Effector memory CD4-positive, alpha-beta T cell (primary cell): Measurements from ENCODE around the gene ZSCAN31.
A peak's percentile ranks its signal among the peaks of the same experiment; 100 is the strongest.

Source experiments
- DNase-seq, 3 donors: peaks; one replicate each; pipeline ENCODE4 v3.0.0-alpha.2; 2020
- H3K27ac ChIP-seq: 2 replicates; pipeline ENCODE4 v1.7.0; 2013; ENCODE audit warnings: mild to moderate bottlenecking, low read length, moderate library complexity; ENCODE audit not compliant: insufficient read depth, poor library complexity, severe bottlenecking
- H3K27me3 ChIP-seq: replicated peaks from 2 replicates; pipeline ENCODE4 v1.7.0; 2013; ENCODE audit warnings: mild to moderate bottlenecking, low read length; ENCODE audit not compliant: insufficient read depth, control insufficient read depth, poor library complexity, severe bottlenecking
- H3K36me3 ChIP-seq: 2 replicates; pipeline ENCODE4 v1.7.0; 2013; ENCODE audit warnings: mild to moderate bottlenecking, low read length, moderate library complexity; ENCODE audit not compliant: control insufficient read depth, insufficient read depth
- H3K4me1 ChIP-seq: 2 replicates; pipeline ENCODE4 v1.7.0; 2013; ENCODE audit warnings: low read length, mild to moderate bottlenecking; ENCODE audit not compliant: control insufficient read depth, insufficient read depth, poor library complexity, severe bottlenecking
- H3K4me3 ChIP-seq: 2 replicates; pipeline ENCODE4 v1.7.0; 2013; ENCODE audit warnings: low read length, low read depth, mild to moderate bottlenecking; ENCODE audit not compliant: insufficient read depth, poor library complexity, severe bottlenecking
- H3K9me3 ChIP-seq: 2 replicates; pipeline ENCODE4 v1.7.0; 2013; ENCODE audit warnings: mild to moderate bottlenecking, low read length, moderate library complexity; ENCODE audit not compliant: control insufficient read depth

The ZSCAN31 gene

DNA sequence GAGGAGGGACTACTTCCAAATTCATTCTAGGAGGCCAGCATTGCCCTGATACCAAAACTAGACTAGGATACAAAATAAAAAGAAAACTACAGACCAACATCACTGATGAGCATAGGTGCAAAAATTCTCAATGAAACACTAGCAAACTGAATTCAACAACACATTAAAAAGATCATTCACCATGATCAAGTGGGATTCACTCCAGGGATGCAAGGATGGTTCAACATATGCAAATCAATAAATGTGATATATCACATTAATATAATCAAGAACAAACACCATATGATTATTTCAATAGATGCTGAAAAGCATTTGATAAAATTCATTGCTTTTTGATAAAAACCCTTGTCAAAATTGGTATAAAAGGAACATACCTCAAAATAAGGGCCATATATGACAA is 44.4 kb downstream of the ZSCAN31 start:
- Histone ChIP-seq H3K27me3 (no peaks in the 10 kb centered on the region), H3K9me3 (no peaks in the 10 kb centered on the region), H3K4me3 (no peak overlapping the region), H3K36me3 (no peaks in the 10 kb centered on the region), H3K27ac (no peak overlapping the region), H3K4me1 (no peaks in the 10 kb centered on the region)
- DNase-seq: no peak

DNA sequence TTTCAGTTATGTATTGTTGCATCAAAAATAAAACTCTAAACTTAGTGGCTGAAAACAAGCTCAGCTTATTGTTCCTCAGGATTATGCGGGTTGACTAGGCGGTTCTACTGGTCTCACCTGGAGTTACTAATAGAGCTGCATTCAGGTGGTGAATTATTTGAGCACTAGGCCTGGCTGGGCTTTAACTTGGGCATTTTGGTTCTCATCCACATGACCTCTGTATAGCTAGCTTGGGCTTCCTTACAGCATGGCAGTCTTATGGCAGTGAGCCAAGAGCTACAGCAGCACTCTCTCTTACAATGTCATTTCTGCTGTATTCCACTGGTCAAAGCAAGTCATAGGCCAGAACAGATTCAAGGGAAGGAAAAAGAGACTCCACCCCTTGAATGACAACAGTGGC is 53.0 kb downstream of the ZSCAN31 start:
- H3K36me3 ChIP-seq: no peaks in the 10 kb centered on the region
- no peak overlapping the region for H3K27ac ChIP-seq
- no peaks in the 10 kb centered on the region for H3K9me3 ChIP-seq
- DNase-seq: no peak
- H3K4me3 ChIP-seq: no peak overlapping the region
- H3K27me3 ChIP-seq: peaks cover 10% of the 10 kb centered on the region
- peaks cover 7% of the 10 kb centered on the region for H3K4me1 ChIP-seq

DNA sequence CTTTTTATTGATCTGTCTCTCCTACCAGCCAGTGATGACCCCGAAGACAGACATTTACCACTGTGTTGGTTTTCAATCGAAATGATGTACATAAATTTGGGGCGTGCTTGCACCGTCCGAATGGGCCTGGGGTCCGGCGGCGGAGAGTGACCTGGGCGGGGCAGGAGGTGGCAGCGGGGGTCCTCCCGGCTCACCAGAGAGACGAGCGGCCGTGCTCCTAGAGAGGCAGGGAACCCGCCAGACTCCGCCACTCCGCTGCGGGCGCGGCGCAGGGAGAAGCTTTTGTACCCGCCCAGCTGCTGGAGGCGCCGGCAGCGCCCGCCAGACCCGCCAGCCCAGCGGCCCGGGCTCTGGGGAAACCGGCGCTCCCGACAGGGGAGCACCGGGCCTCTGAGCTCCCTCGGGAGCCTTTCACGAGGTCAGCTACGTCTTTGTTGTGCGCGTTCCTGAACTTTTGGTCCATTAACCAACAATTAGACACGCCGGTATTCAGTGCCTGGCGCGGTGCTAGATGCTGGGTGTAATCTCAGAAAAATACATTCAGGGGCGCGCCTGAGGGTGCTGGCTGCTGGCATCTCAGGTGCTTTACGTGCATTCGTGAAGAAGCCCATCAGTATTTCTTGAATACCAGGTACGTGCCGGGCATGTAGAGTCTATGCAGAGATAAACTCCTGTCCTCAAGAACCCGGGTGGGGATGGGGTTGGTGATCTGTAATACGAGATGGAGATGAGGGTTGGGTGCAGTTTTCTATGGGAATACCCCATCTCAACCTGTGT is 54.5 kb downstream of the ZSCAN31 start, which contains the start of gene PGBD1:
PGBD1 (plus strand) TSS at position 285 of the 777 bp plus-strand sequence. CDS start 2,242 bp downstream, outside the sequence.
- H3K27ac ChIP-seq: no peak within 1 kb of the TSS
- H3K36me3 ChIP-seq: peaks cover under 1% of the 10 kb centered on the region
- peaks cover 7% of the 10 kb centered on the region for H3K4me1 ChIP-seq
- H3K27me3 ChIP-seq: peaks cover 10% of the 10 kb centered on the region
- H3K9me3 ChIP-seq: no peaks in the 10 kb centered on the region
- no peak for DNase-seq
- peak within 1 kb of the TSS; percentile 37 for H3K4me3 ChIP-seq

DNA sequence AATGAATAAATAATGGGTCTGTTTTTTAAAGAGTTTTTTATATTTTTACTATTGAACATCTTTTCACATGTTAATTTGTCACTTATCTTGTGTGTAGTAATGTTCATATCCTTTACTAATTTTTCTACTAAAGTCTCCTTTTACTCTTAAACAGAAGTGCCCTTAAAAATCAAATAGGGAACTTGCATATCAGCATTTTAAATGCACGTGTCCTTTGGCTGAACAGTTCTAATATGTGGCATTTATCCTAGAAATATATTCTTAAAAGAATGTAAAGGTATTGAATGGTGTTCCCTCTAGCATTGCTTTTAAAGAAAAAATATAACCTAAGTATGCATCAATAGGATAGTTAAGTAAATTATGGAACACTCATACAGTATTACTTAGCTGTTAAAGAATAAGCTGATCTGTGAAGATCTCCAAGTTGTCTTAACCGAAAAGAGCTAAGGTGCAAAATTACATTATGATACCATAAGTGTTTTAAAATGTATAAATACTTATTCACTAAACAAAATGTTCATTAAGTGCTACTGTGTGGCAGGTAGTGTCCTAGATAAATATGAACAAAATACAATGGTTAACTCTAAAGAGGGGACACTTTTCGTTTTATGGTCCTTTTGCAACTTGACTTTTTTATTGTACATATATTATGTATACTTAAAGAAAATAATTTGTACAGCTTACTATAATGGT is 55.2 kb downstream of the ZSCAN31 start:
- Histone ChIP-seq H3K36me3 (peaks cover 8% of the 10 kb centered on the region), H3K27me3 (peaks cover 10% of the 10 kb centered on the region), H3K4me3 (no peak overlapping the region), H3K9me3 (no peaks in the 10 kb centered on the region), H3K4me1 (peaks cover 7% of the 10 kb centered on the region), H3K27ac (no peak overlapping the region)
- DNase-seq: no peak

DNA sequence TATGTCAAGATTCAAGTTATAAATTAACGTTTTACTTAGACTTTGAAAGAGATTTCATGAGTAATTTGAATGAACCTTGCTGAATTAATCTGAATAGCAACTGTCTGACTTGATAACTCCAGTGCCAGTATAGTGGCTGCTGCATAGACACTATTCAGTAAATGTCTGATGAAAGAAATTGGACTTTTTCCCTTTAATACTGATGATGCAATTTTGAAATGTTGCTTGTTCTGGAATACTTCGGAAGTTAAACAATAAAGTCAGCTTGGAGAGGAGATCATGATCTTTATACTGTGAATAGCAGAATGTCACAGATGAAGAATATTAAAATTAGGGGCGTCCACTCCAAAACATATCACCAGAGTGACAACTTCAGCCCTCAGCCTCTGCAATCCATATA is 58.2 kb downstream of the ZSCAN31 start:
- Histone ChIP-seq H3K4me3 (no peak overlapping the region), H3K27me3 (peaks cover 10% of the 10 kb centered on the region), H3K9me3 (no peaks in the 10 kb centered on the region), H3K27ac (no peak overlapping the region), H3K4me1 (peaks cover 7% of the 10 kb centered on the region), H3K36me3 (peaks cover 35% of the 10 kb centered on the region)
- no peak for DNase-seq

DNA sequence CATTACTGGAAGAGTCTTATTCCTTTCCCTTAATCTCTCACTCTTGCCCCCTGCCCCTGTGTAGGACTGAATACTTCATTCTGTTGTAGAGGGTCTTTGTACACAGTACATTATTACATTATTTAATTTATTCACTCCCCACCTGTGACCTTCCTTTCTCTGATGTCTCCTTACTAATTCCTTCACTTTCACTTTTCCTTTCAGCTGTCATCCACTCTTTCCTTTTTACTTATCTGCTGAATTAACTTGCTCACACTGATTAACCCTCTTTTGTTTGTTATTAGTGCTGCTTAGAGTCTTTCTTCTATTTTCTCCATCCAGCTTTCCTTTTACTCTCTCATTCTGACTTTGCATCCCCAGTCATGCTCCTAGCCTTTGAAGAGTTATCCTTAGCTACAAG is 61.1 kb downstream of the ZSCAN31 start:
- Histone ChIP-seq H3K4me3 (no peak overlapping the region), H3K27ac (no peak overlapping the region), H3K27me3 (no peaks in the 10 kb centered on the region), H3K9me3 (no peaks in the 10 kb centered on the region), H3K36me3 (peaks cover 46% of the 10 kb centered on the region), H3K4me1 (no peaks in the 10 kb centered on the region)
- no peak for DNase-seq
